Measurements from ENCODE around the gene SPTB. TPM values are rescaled to one million over a fixed set of nuclear protein-coding genes. Genes with fewer than 3 reads are reported as not detected.
A peak's percentile ranks its signal among the peaks of the same experiment; 100 is the strongest.

Gene SPTB
- total and polyA plus RNA-seq, 7 donors: 0.49 to 2.9 (median 1.3) TPM; not detected in 1

- DNase-seq: no peak
- intact Hi-C loops (cut with DNase I): no loop called here
- peaks cover 0 to 37% (median 33%) of the 10 kb centered on the region in 4 donors for H3K4me1 ChIP-seq
- no peak overlapping the region for H3K4me3 ChIP-seq
- no peak for TF ChIP-seq CTCF (IDR thresholded peaks at IDR 0.05)
- no peak for TF ChIP-seq POLR2AphosphoS5 (IDR thresholded peaks at IDR 0.05)
- no peak for TF ChIP-seq EP300 (IDR thresholded peaks at IDR 0.05)
- no peak for TF ChIP-seq POLR2A (IDR thresholded peaks at IDR 0.05)
- no peaks in the 10 kb centered on the region for H3K27me3 ChIP-seq
- no peaks in the 10 kb centered on the region for H3K36me3 ChIP-seq
- no peaks in the 10 kb centered on the region for H3K9me3 ChIP-seq
- no peak overlapping the region for H3K27ac ChIP-seq
- WGBS, 2 donors: 53 to 81% methylated on average over 4 of the region's 4 CpGs
Observed at GRCh38 chr14:64700894-64701293, 178.8 kb downstream of the SPTB start.

GRCh38 chr14:64700290-64700689, 179.4 kb downstream of the SPTB start:
- Histone ChIP-seq H3K4me3 (no peak overlapping the region), H3K27ac (no peak overlapping the region), H3K36me3 (no peaks in the 10 kb centered on the region), H3K4me1 (peaks cover 0 to 39% (median 34%) of the 10 kb centered on the region in 4 donors), H3K9me3 (no peaks in the 10 kb centered on the region), H3K27me3 (no peaks in the 10 kb centered on the region)
- TF ChIP-seq CTCF (IDR thresholded peaks at IDR 0.05) (no peak), POLR2A (IDR thresholded peaks at IDR 0.05) (no peak), POLR2AphosphoS5 (IDR thresholded peaks at IDR 0.05) (no peak), EP300 (IDR thresholded peaks at IDR 0.05) (no peak)
- peak; percentile 8 for DNase-seq
- intact Hi-C loops (cut with DNase I): no loop called here
- WGBS, 2 donors: 66 to 85% methylated on average over 2 of the region's 2 CpGs

GRCh38 chr14:64698903-64699302, 180.8 kb downstream of the SPTB start:
- Histone ChIP-seq H3K4me1 (peaks cover 0 to 49% (median 41%) of the 10 kb centered on the region in 4 donors), H3K27ac (peak overlapping the region in 1 of 4 donors; percentile 11), H3K4me3 (no peak overlapping the region), H3K27me3 (no peaks in the 10 kb centered on the region), H3K9me3 (no peaks in the 10 kb centered on the region), H3K36me3 (no peaks in the 10 kb centered on the region)
- intact Hi-C loops (cut with DNase I): no loop called here
- 6 to 34% methylated on average over 7 of the region's 7 CpGs for WGBS, 2 donors
- no peak for TF ChIP-seq POLR2A (IDR thresholded peaks at IDR 0.05)
- no peak for TF ChIP-seq POLR2AphosphoS5 (IDR thresholded peaks at IDR 0.05)
- TF ChIP-seq CTCF (IDR thresholded peaks at IDR 0.05): no peak
- TF ChIP-seq EP300 (IDR thresholded peaks at IDR 0.05): no peak
- DNase-seq: peak; percentile 29

GRCh38 chr14:64696355-64696857, 183.3 kb downstream of the SPTB start:
- no peaks in the 10 kb centered on the region for H3K27me3 ChIP-seq
- peak overlapping the region; percentile 15 to 83 (median 73) for H3K27ac ChIP-seq
- no peak for DNase-seq
- 18 to 56% methylated on average over 4 of the region's 4 CpGs for WGBS, 2 donors
- TF ChIP-seq EP300 (IDR thresholded peaks at IDR 0.05): peak in 3 of 4 donors; percentile 37 to 86 (median 73)
- no peak for TF ChIP-seq CTCF (IDR thresholded peaks at IDR 0.05)
- TF ChIP-seq POLR2A (IDR thresholded peaks at IDR 0.05): no peak
- peak; percentile 43 to 76 (median 70) for TF ChIP-seq POLR2AphosphoS5 (IDR thresholded peaks at IDR 0.05)
- intact Hi-C loops (cut with DNase I): no loop called here
- peak overlapping the region in 2 of 4 donors; percentile 18 to 25 for H3K4me3 ChIP-seq
- H3K36me3 ChIP-seq: no peaks in the 10 kb centered on the region
- H3K9me3 ChIP-seq: no peaks in the 10 kb centered on the region
- peaks cover 0 to 45% (median 34%) of the 10 kb centered on the region in 4 donors for H3K4me1 ChIP-seq

Small RNA genes lying within 50 kb of the gene (small RNA-seq; reads per million reads assigned to genes)
- gene RPPH1-2P: 0 reads per million in 3 donors

Other genes with a start within 250 kb of the SPTB start
- gene PLEKHG3, start 175.5 kb downstream of the SPTB start, total RNA-seq: 10 to 100 TPM; 34.4 to 67.9 (median 52.3) TPM
- 10 to 100 TPM; 16.9 to 26.8 (median 17.4) TPM for gene PLEKHG3, start 175.5 kb downstream of the SPTB start, polyA plus RNA-seq
- gene CHURC1, start 34.5 kb upstream of the SPTB start, total RNA-seq: 100 to 1,000 TPM; 110 to 161 (median 142) TPM
- 10 to 100 TPM; 41.8 to 46.2 (median 42.5) TPM for gene CHURC1, start 34.5 kb upstream of the SPTB start, polyA plus RNA-seq
- 1 to 10 TPM in 1 of 4 donors, not detected in 3; 1.9 TPM for gene GPX2, start 62.8 kb upstream of the SPTB start, total RNA-seq
- 1,000 to 10,000 TPM in 1 of 3 donors, 100 to 1,000 TPM in 2; 336 to 1,392 (median 412) TPM for gene GPX2, start 62.8 kb upstream of the SPTB start, polyA plus RNA-seq
- gene RAB15, start 92.4 kb upstream of the SPTB start, total RNA-seq: 10 to 100 TPM in 1 of 4 donors, 1 to 10 TPM in 3; 1.8 to 11.6 (median 4.0) TPM
- 10 to 100 TPM; 28.9 to 31.8 (median 29.4) TPM for gene RAB15, start 92.4 kb upstream of the SPTB start, polyA plus RNA-seq
- 10 to 100 TPM; 10.7 to 13.0 (median 11.9) TPM for gene FNTB, start 107.0 kb upstream of the SPTB start, total RNA-seq
- gene FNTB, start 107.0 kb upstream of the SPTB start, polyA plus RNA-seq: 1 to 10 TPM; 6.9 to 8.4 (median 8.3) TPM
- gene MAX, start 222.6 kb upstream of the SPTB start, total RNA-seq: 10 to 100 TPM; 61.6 to 71.7 (median 65.0) TPM
- 100 to 1,000 TPM in 1 of 3 donors, 10 to 100 TPM in 2; 58.8 to 119 (median 93.7) TPM for gene MAX, start 222.6 kb upstream of the SPTB start, polyA plus RNA-seq

All from sigmoid colon (tissue), 7 donors.